Thyroid gland (tissue), 4 donors: ENCODE data around the gene FARP2.

Source experiments
- POLR2A ChIP-seq, 2 donors: fragments of 450-650 bp; IDR thresholded peaks; one replicate each; pipeline ENCODE4 v1.6.1; 2017; ENCODE audit warnings: antibody characterized with exemption in 2 of 2, mild to moderate bottlenecking in 2 of 2, moderate library complexity in 1 of 2
- TF ChIP-seq, protein P1 (sequence below), 6 experiments: fragments of 200-600 bp in 3 of 6; fragments of 450-650 bp in 3 of 6; sonication (generic) in 3 of 6; IDR thresholded peaks; one replicate each; pipeline ENCODE4 v1.5.1; 2016 to 2019; ENCODE audit warnings: antibody characterized with exemption in 6 of 6, mild to moderate bottlenecking in 2 of 6, inconsistent platforms in 1 of 6, moderate library complexity in 1 of 6

- TF ChIP-seq, protein P1, sequence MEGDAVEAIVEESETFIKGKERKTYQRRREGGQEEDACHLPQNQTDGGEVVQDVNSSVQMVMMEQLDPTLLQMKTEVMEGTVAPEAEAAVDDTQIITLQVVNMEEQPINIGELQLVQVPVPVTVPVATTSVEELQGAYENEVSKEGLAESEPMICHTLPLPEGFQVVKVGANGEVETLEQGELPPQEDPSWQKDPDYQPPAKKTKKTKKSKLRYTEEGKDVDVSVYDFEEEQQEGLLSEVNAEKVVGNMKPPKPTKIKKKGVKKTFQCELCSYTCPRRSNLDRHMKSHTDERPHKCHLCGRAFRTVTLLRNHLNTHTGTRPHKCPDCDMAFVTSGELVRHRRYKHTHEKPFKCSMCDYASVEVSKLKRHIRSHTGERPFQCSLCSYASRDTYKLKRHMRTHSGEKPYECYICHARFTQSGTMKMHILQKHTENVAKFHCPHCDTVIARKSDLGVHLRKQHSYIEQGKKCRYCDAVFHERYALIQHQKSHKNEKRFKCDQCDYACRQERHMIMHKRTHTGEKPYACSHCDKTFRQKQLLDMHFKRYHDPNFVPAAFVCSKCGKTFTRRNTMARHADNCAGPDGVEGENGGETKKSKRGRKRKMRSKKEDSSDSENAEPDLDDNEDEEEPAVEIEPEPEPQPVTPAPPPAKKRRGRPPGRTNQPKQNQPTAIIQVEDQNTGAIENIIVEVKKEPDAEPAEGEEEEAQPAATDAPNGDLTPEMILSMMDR (IDR thresholded peaks at IDR 0.05): no peak
- TF ChIP-seq POLR2A (IDR thresholded peaks at IDR 0.05): no peak
Observed at GRCh38 chr2:241458687-241459086, 102.6 kb downstream of the FARP2 start.
